Omental fat pad (tissue), 4 donors: ENCODE data around the gene UBAP1L. TPM values are rescaled to one million over a fixed set of nuclear protein-coding genes. Genes with fewer than 3 reads are reported as not detected.
"Not testable (repeated sequence)": the region's sequence is repeated elsewhere in the genome, so short reads cannot be mapped to it uniquely, and the experiment has no call there.

Experiments used
- ATAC-seq: fragments of 150-250 bp; one replicate; pipeline ENCODE4 v1.9.1; 2016; ENCODE audit warnings: mild to moderate bottlenecking, moderate library complexity; ENCODE audit not compliant: low FRiP score
- DNase-seq: peaks from one replicate; pipeline ENCODE4 v3.0.0-alpha.2; 2019; ENCODE audit warnings: low spot score
- total RNA-seq, 4 donors: library from RNA; depleted of rRNA; stranded (reverse); fragments of >200 nt; gene quantifications; one replicate each; pipeline ENCODE4 v1.1.0, GENCODE V29; 2016
- TF ChIP-seq, protein P1 (sequence below), 3 donors: fragments of 450-650 bp; IDR thresholded peaks; one replicate each; pipeline ENCODE4 v1.5.1; 2016 to 2017; ENCODE audit warnings: antibody characterized with exemption in 3 of 3, mild to moderate bottlenecking in 3 of 3, moderate library complexity in 2 of 3

UBAP1L gene
- 1 to 10 TPM; 2.9 to 5.6 (median 4.6) TPM for total RNA-seq

GRCh38 chr15:65115086-65115485 lies at the start of gene UBAP1L:
UBAP1L (minus strand) TSS chr15:65115200; CDS start chr15:65106215, 8,985 bp downstream.
- TF ChIP-seq, protein P1, sequence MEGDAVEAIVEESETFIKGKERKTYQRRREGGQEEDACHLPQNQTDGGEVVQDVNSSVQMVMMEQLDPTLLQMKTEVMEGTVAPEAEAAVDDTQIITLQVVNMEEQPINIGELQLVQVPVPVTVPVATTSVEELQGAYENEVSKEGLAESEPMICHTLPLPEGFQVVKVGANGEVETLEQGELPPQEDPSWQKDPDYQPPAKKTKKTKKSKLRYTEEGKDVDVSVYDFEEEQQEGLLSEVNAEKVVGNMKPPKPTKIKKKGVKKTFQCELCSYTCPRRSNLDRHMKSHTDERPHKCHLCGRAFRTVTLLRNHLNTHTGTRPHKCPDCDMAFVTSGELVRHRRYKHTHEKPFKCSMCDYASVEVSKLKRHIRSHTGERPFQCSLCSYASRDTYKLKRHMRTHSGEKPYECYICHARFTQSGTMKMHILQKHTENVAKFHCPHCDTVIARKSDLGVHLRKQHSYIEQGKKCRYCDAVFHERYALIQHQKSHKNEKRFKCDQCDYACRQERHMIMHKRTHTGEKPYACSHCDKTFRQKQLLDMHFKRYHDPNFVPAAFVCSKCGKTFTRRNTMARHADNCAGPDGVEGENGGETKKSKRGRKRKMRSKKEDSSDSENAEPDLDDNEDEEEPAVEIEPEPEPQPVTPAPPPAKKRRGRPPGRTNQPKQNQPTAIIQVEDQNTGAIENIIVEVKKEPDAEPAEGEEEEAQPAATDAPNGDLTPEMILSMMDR (IDR thresholded peaks at IDR 0.05), result no peak
- no peak for ATAC-seq
- no peak for DNase-seq

DNA sequence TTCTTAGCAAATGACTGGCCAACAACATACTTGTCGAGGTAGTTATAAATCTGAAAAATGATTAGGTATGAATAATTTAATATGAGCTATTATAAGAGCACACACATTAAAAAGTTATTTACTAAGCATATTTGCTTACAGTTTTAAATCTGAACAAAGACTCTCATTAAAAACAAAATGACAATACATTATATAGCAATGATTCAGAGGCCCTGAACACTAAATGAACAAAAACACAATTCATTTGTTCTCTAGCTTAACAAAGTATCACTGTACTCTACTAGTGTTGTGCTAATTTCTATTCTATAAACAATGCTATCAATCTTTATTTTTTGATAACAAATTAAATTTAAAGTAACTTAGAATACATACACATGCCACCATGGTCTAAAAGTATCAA lies 49.1 kb upstream of the UBAP1L start:
- ATAC-seq (no peak), DNase-seq (no peak)
- TF ChIP-seq, protein P1 (IDR thresholded peaks at IDR 0.05), result no peak

DNA sequence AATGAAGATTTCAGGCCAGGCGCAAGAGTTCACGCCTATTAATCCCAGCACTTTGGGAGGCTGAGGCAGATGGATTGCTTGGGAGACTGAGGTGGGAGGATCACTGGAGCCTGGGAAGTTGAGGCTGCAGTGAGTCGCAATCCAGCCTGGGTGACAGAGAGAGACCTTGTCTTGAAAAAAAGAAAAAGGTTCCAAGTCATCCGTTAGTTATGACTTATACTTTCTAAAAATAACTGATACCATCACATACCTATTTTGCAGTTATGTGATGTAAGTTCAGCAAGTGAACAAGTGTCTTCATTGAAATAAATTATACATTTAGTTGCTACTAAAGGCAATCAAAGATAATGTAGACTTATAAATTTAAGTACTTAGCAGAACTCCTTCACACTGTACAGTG lies 48.0 kb upstream of the UBAP1L start:
- DNase-seq (no peak), ATAC-seq (no peak)
- TF ChIP-seq, protein P1 (IDR thresholded peaks at IDR 0.05), result no peak

DNA sequence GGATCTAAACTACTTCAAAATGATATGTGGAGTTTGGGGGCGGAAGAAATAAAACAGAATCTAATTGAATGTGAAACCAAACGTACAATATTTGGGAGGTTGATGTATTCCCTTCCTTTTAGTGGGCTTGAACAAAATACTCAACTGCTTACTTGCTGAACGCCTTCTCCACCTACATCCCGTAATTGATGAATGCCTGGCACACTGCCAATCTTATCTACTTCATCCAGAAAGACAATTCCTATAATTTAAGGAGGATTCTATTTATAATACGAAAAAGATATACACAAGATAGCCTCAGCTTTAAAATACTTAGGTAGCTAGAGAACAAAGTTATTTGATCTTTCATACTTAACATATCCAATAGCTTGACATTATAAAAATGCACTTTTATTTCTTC lies 41.7 kb upstream of the UBAP1L start:
- ATAC-seq, result no peak
- no peak for DNase-seq
- TF ChIP-seq, protein P1 (IDR thresholded peaks at IDR 0.05), result no peak

- TF ChIP-seq, protein P1 (IDR thresholded peaks at IDR 0.05), result no peak
- ATAC-seq (no peak), DNase-seq (no peak)
These were observed 39.7 kb upstream of the UBAP1L start for GRCh38 chr15:65154720-65155119.

DNA sequence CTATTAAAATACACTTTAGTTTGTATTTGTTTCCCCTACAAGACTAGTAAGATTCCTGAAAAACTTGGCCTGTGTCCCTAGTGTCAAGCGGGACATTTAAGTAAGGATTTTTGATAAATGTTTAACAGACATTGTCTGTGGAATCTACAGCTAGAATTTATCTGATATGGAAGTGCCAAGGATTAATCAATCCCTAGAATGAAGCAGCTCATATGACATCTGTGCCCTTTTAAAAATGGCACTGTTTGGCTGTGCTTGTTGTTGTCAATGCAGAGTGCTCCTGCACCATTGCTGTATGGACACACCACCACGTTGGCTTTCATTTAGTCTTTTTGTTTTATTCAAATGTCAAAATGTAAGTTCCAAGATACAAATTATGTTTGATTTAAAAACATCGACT lies 32.9 kb upstream of the UBAP1L start:
- no peak for ATAC-seq
- no peak for DNase-seq
- TF ChIP-seq, protein P1 (IDR thresholded peaks at IDR 0.05), result no peak

DNA sequence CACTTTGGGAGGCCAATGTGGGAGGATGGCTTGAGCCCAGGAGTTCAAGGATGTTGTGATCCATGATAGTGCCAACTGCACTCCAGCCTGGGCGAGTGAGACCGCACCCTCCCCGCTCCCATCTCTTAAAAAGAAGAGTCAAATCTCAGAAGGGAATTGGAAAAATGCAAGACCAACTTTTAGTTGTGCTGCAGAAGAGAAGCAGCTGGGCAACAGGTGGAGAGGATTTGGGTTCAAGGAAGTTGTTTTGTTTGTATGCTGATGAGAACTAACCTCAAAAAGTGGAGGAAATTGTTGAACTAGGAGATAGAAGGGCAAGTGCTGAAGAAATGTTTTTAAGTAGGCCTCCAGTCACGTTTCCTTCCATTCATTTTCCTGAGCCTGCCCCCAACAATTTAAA lies 31.4 kb upstream of the UBAP1L start:
- ATAC-seq, result no peak
- TF ChIP-seq, protein P1 (IDR thresholded peaks at IDR 0.05), result no peak
- no peak for DNase-seq

- not testable (repeated sequence) for DNase-seq, ATAC-seq
These were observed 23.6 kb upstream of the UBAP1L start for GRCh38 chr15:65138631-65139030.

GRCh38 chr15:65137893-65138292 lies 22.9 kb upstream of the UBAP1L start:
- DNase-seq, ATAC-seq: not testable (repeated sequence)

GRCh38 chr15:65137089-65137488 lies 22.1 kb upstream of the UBAP1L start:
- ATAC-seq, DNase-seq: not testable (repeated sequence)
